Parathyroid adenoma (tissue), 2 donors: ENCODE measurements around the gene ZFR.
"Not testable (repeated sequence)": the region's sequence is repeated elsewhere in the genome, so short reads cannot be mapped to it uniquely, and the experiment has no call there.

Source experiments
- H2AFZ ChIP-seq: fragments of 300-600 bp; sonication (generic); one replicate; pipeline ENCODE4 v1.7.0; 2017; ENCODE audit warnings: antibody characterized with exemption, mild to moderate bottlenecking
- H3K27ac ChIP-seq: fragments of 300-600 bp; sonication (generic); one replicate; pipeline ENCODE4 v1.7.0; 2017
- H3K27me3 ChIP-seq: fragments of 300-600 bp; sonication (generic); one replicate; pipeline ENCODE4 v1.7.0; 2017; ENCODE audit warnings: low read length; ENCODE audit not compliant: control insufficient read depth, insufficient read depth
- H3K36me3 ChIP-seq: fragments of 300-600 bp; sonication (generic); one replicate; pipeline ENCODE4 v1.7.0; 2017; ENCODE audit warnings: low read length; ENCODE audit not compliant: control insufficient read depth, insufficient read depth
- H3K4me1 ChIP-seq: fragments of 300-600 bp; sonication (generic); one replicate; pipeline ENCODE4 v1.7.0; 2017; ENCODE audit warnings: control low read depth
- H3K4me2 ChIP-seq: fragments of 300-600 bp; sonication (generic); one replicate; pipeline ENCODE4 v1.7.0; 2017; ENCODE audit warnings: low read length
- H3K4me3 ChIP-seq: fragments of 300-600 bp; sonication (generic); one replicate; pipeline ENCODE4 v1.7.0; 2017; ENCODE audit warnings: low read depth, low read length
- H3K79me2 ChIP-seq: fragments of 300-600 bp; sonication (generic); one replicate; pipeline ENCODE4 v1.7.0; 2017; ENCODE audit warnings: control low read depth
- H3K9ac ChIP-seq: fragments of 300-600 bp; sonication (generic); one replicate; pipeline ENCODE4 v1.7.0; 2017; ENCODE audit warnings: mild to moderate bottlenecking
- H3K9me3 ChIP-seq: fragments of 300-600 bp; sonication (generic); one replicate; pipeline ENCODE4 v1.7.0; 2017; ENCODE audit warnings: low read length; ENCODE audit not compliant: control insufficient read depth
- TF ChIP-seq, protein P1 (sequence below): fragments of 300-600 bp; sonication (generic); IDR thresholded peaks from one replicate; pipeline ENCODE4 v1.7.0; 2017; ENCODE audit warnings: antibody characterized with exemption, mild to moderate bottlenecking
- donor health status: primary hyperparathyroidism.

The ZFR gene

GRCh38 chr5:32369542-32370155 lies 74.9 kb downstream of the ZFR start:
- TF ChIP-seq, protein P1, sequence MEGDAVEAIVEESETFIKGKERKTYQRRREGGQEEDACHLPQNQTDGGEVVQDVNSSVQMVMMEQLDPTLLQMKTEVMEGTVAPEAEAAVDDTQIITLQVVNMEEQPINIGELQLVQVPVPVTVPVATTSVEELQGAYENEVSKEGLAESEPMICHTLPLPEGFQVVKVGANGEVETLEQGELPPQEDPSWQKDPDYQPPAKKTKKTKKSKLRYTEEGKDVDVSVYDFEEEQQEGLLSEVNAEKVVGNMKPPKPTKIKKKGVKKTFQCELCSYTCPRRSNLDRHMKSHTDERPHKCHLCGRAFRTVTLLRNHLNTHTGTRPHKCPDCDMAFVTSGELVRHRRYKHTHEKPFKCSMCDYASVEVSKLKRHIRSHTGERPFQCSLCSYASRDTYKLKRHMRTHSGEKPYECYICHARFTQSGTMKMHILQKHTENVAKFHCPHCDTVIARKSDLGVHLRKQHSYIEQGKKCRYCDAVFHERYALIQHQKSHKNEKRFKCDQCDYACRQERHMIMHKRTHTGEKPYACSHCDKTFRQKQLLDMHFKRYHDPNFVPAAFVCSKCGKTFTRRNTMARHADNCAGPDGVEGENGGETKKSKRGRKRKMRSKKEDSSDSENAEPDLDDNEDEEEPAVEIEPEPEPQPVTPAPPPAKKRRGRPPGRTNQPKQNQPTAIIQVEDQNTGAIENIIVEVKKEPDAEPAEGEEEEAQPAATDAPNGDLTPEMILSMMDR: no peak
- no peaks in the 10 kb centered on the region for H3K9me3 ChIP-seq
- no peak overlapping the region for H3K4me2 ChIP-seq
- no peaks in the 10 kb centered on the region for H3K79me2 ChIP-seq
- no peaks in the 10 kb centered on the region for H3K4me1 ChIP-seq
- H3K27ac ChIP-seq: no peak overlapping the region
- no peaks in the 10 kb centered on the region for H3K27me3 ChIP-seq
- H3K36me3 ChIP-seq: no peaks in the 10 kb centered on the region
- no peak overlapping the region for H3K4me3 ChIP-seq
- no peak overlapping the region for H2AFZ ChIP-seq
- H3K9ac ChIP-seq: no peak overlapping the region

DNA sequence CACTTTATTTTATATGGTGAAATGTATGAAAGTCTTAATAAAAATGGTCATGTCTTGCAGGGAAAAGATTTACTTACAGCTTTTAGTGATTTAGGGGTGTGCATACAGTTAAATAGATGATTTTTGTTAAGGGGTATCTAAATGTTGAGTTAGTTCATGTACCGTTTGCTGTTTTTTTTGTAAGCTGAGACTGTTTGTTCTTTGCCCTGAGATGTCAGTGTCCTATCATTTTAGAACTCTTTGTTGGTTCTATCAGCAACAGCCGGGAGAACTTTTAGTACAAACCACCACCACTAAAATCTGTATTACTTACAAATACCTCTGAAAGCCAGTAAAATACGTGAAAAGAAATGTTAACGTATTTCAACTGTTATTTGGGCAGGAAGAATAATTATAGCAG lies 75.5 kb downstream of the ZFR start:
- TF ChIP-seq, protein P1: no peak
- Histone ChIP-seq H3K27me3 (no peaks in the 10 kb centered on the region), H2AFZ (no peak overlapping the region), H3K79me2 (no peaks in the 10 kb centered on the region), H3K4me3 (no peak overlapping the region), H3K27ac (no peak overlapping the region), H3K4me1 (no peaks in the 10 kb centered on the region), H3K4me2 (no peak overlapping the region), H3K9me3 (no peaks in the 10 kb centered on the region), H3K9ac (no peak overlapping the region), H3K36me3 (no peaks in the 10 kb centered on the region)

DNA sequence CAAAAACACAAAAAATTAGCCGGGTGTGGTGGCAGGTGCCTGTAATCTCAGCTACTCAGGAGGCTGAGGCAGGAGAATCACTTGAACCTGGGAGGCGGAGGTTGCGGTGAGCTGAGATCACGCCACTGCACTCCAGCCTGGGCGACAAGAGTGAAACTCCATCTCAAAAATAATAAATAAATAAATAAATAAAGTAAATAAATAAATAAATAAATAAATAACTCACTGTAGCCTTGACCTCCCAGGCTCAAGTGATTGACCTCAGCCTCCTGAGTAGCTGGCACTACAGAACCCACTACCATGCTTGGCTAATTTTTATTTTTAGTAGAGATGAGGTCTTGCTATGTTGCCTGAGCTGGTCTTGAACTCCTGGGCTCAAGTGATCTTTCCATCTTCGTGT lies 77.3 kb downstream of the ZFR start:
- not testable (repeated sequence) for H3K36me3 ChIP-seq, H3K9me3 ChIP-seq, H3K9ac ChIP-seq, H3K4me1 ChIP-seq, H2AFZ ChIP-seq, H3K4me3 ChIP-seq, H3K79me2 ChIP-seq, H3K4me2 ChIP-seq, H3K27me3 ChIP-seq, H3K27ac ChIP-seq

GRCh38 chr5:32365623-32366022 lies 78.9 kb downstream of the ZFR start:
- H3K27ac ChIP-seq: no peak overlapping the region
- TF ChIP-seq, protein P1: no peak
- no peaks in the 10 kb centered on the region for H3K36me3 ChIP-seq
- no peak overlapping the region for H3K9ac ChIP-seq
- H2AFZ ChIP-seq: no peak overlapping the region
- no peak overlapping the region for H3K4me2 ChIP-seq
- H3K27me3 ChIP-seq: no peaks in the 10 kb centered on the region
- H3K4me3 ChIP-seq: no peak overlapping the region
- H3K4me1 ChIP-seq: no peaks in the 10 kb centered on the region
- no peaks in the 10 kb centered on the region for H3K79me2 ChIP-seq
- H3K9me3 ChIP-seq: no peaks in the 10 kb centered on the region

DNA sequence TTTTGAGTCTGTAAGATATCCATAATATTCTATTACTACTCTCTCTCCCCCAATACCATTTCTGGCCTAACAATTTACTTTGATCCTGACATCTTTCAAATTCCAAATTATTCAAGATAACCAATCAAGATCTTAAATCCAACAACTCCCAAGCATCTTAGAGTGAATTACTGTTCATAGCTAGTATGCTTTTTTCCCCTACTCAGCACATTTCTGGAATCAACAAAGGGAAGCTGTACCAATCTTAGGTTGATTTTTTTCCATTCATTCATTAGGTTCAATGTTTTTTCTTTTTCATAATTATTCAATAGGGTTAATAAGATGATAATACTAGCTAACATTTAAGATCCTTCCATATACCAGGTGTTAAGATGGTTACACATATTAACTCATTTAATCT lies 81.5 kb downstream of the ZFR start:
- Histone ChIP-seq H3K27me3 (no peaks in the 10 kb centered on the region), H3K9ac (no peak overlapping the region), H3K4me2 (no peak overlapping the region), H3K4me3 (no peak overlapping the region), H3K36me3 (no peaks in the 10 kb centered on the region), H2AFZ (no peak overlapping the region), H3K79me2 (no peaks in the 10 kb centered on the region), H3K9me3 (no peaks in the 10 kb centered on the region), H3K27ac (no peak overlapping the region), H3K4me1 (no peaks in the 10 kb centered on the region)
- TF ChIP-seq, protein P1: no peak
